ENCODE data around the gene ZNF620.

DNA sequence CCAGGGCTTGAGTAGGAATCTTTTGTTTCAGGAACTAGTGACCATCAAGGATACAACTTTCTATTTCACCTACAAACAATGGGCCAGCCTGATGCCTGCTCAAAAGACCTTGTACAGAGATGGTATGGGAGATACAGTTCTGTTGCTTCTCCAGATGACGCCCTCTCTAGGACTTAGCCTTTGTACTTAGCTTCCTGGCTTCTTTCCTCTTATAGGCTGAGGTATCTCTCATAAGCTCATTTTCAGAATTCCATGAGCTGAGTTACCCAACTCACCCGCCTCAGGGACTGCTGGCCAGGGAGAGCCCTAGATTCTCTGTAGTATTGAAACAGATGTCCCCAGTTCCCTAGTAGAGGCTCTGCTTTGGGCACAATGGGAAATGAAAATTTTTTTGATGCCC is 8.6 kb upstream of the ZNF620 start:
- TF ChIP-seq FOXK2 (IDR thresholded peaks at IDR 0.05) (no peak), FOXA1 (IDR thresholded peaks at IDR 0.05) (no peak), ELF4 (IDR thresholded peaks at IDR 0.05) (no peak), CTBP1 (IDR thresholded peaks at IDR 0.05; ENCODE audit: borderline replicate concordance) (no peak), SP1 (IDR thresholded peaks at IDR 0.05) (no peak), LEF1 (IDR thresholded peaks at IDR 0.05; ENCODE audit: borderline replicate concordance) (no peak), BHLHE40 (IDR thresholded peaks at IDR 0.05; ENCODE audit: borderline replicate concordance) (no peak), FOXM1 (IDR thresholded peaks at IDR 0.05; ENCODE audit: borderline replicate concordance) (no peak), ZNF384 (IDR thresholded peaks at IDR 0.05) (no peak), TARDBP (IDR thresholded peaks at IDR 0.05) (no peak), NFRKB (IDR thresholded peaks at IDR 0.05) (no peak), L3MBTL2 (conservative IDR thresholded peaks at IDR 0.05) (no peak), SUZ12 (IDR thresholded peaks at IDR 0.05) (no peak), ARNT (IDR thresholded peaks at IDR 0.05) (no peak)
